OCI-LY1 (cell line): ENCODE measurements around the gene KRTAP3-1.

Experiments
- H2AFZ ChIP-seq: fragments of 200-600 bp; sonication (generic), shearing (Covaris generic); 2 replicates; pipeline ENCODE4 v1.6.0; 2014; ENCODE audit warnings: antibody characterized with exemption, mild to moderate bottlenecking, low read length
- H3F3A ChIP-seq: fragments of 200-600 bp; sonication (generic), shearing (Covaris generic); 2 replicates; pipeline ENCODE4 v1.6.0; 2014; ENCODE audit warnings: mild to moderate bottlenecking, antibody characterized with exemption, low read length, moderate library complexity; ENCODE audit not compliant: insufficient read depth
- H3K27ac ChIP-seq: fragments of 200-600 bp; sonication (generic); 2 replicates; pipeline ENCODE4 v1.5.1; 2014; ENCODE audit warnings: low read length, mixed run types, mild to moderate bottlenecking, low read depth; ENCODE audit not compliant: poor library complexity, severe bottlenecking
- H3K27me3 ChIP-seq: fragments of 200-600 bp; sonication (generic); 2 replicates; pipeline ENCODE4 v1.6.0; 2014; ENCODE audit warnings: antibody characterized with exemption, mild to moderate bottlenecking, low read length, moderate library complexity; ENCODE audit not compliant: insufficient read depth
- H3K36me3 ChIP-seq: fragments of 200-600 bp; sonication (generic); 2 replicates; pipeline ENCODE4 v1.6.1; 2014; ENCODE audit warnings: mild to moderate bottlenecking, antibody characterized with exemption, low read length, moderate library complexity, mixed read lengths; ENCODE audit not compliant: insufficient read depth
- H3K4me1 ChIP-seq: fragments of 200-600 bp; sonication (generic); 2 replicates; pipeline ENCODE4 v1.5.1; 2014; ENCODE audit warnings: mild to moderate bottlenecking, low read length, moderate library complexity; ENCODE audit not compliant: insufficient read depth, severe bottlenecking
- H3K4me2 ChIP-seq: fragments of 200-600 bp; sonication (generic), shearing (Covaris generic); 2 replicates; pipeline ENCODE4 v1.6.1; 2014; ENCODE audit warnings: low read length
- H3K4me3 ChIP-seq: fragments of 200-600 bp; sonication (generic); 2 replicates; pipeline ENCODE4 v1.5.1; 2014; ENCODE audit warnings: low read length, low read depth, mild to moderate bottlenecking, mixed read lengths; ENCODE audit not compliant: poor library complexity, severe bottlenecking
- H3K79me2 ChIP-seq: fragments of 200-600 bp; shearing (Covaris generic); 2 replicates; pipeline ENCODE4 v1.6.1; 2016; ENCODE audit warnings: mixed run types, low read length, mixed read lengths; ENCODE audit not compliant: insufficient read depth
- H3K9ac ChIP-seq: fragments of 200-600 bp; sonication (generic), shearing (Covaris generic); 2 replicates; pipeline ENCODE4 v1.6.1; 2014; ENCODE audit warnings: mild to moderate bottlenecking, low read length, mixed read lengths
- H3K9me2 ChIP-seq: fragments of 200-600 bp; sonication (generic), shearing (Covaris generic); 2 replicates; pipeline ENCODE4 v1.6.1; 2014; ENCODE audit warnings: low read depth, mild to moderate bottlenecking, low read length, mixed read lengths
- H3K9me3 ChIP-seq: fragments of 200-600 bp; shearing (Covaris generic); 2 replicates; pipeline ENCODE4 v1.6.1; 2014; ENCODE audit warnings: low read length, mixed read lengths
- H4K20me1 ChIP-seq: fragments of 200-600 bp; sonication (generic), shearing (Covaris generic); 2 replicates; pipeline ENCODE4 v1.6.0; 2016; ENCODE audit warnings: mild to moderate bottlenecking, low read length; ENCODE audit not compliant: insufficient read depth
- EZH2 ChIP-seq: fragments of 200-600 bp; sonication (generic), shearing (Covaris generic); IDR thresholded peaks from 2 replicates; pipeline ENCODE4 v1.8.0; 2017; ENCODE audit warnings: borderline replicate concordance, mixed run types, mild to moderate bottlenecking, antibody characterized with exemption, low read length, moderate library complexity, mixed read lengths
- TF ChIP-seq, protein P1 (sequence below): fragments of 200-600 bp; sonication (generic), shearing (Covaris generic); IDR thresholded peaks from 2 replicates; pipeline ENCODE4 v1.5.1; 2017; ENCODE audit warnings: mild to moderate bottlenecking, antibody characterized with exemption, low read length, moderate library complexity, mixed read lengths

KRTAP3-1 gene

GRCh38 chr17:40962059-40962561 is 46.8 kb downstream of the KRTAP3-1 start:
- Histone ChIP-seq H3K79me2 (no peaks in the 10 kb centered on the region), H4K20me1 (no peaks in the 10 kb centered on the region), H3K4me3 (no peak overlapping the region), H3K27ac (no peak overlapping the region), H3K4me1 (no peaks in the 10 kb centered on the region), H3K4me2 (no peak overlapping the region), H3K9me3 (no peaks in the 10 kb centered on the region), H3F3A (no peaks in the 10 kb centered on the region), H3K9me2 (no peaks in the 10 kb centered on the region), H3K36me3 (no peaks in the 10 kb centered on the region), H3K9ac (no peak overlapping the region), H2AFZ (no peak overlapping the region), H3K27me3 (no peaks in the 10 kb centered on the region)
- TF ChIP-seq EZH2 = no peak
- TF ChIP-seq, protein P1, sequence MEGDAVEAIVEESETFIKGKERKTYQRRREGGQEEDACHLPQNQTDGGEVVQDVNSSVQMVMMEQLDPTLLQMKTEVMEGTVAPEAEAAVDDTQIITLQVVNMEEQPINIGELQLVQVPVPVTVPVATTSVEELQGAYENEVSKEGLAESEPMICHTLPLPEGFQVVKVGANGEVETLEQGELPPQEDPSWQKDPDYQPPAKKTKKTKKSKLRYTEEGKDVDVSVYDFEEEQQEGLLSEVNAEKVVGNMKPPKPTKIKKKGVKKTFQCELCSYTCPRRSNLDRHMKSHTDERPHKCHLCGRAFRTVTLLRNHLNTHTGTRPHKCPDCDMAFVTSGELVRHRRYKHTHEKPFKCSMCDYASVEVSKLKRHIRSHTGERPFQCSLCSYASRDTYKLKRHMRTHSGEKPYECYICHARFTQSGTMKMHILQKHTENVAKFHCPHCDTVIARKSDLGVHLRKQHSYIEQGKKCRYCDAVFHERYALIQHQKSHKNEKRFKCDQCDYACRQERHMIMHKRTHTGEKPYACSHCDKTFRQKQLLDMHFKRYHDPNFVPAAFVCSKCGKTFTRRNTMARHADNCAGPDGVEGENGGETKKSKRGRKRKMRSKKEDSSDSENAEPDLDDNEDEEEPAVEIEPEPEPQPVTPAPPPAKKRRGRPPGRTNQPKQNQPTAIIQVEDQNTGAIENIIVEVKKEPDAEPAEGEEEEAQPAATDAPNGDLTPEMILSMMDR = no peak

DNA sequence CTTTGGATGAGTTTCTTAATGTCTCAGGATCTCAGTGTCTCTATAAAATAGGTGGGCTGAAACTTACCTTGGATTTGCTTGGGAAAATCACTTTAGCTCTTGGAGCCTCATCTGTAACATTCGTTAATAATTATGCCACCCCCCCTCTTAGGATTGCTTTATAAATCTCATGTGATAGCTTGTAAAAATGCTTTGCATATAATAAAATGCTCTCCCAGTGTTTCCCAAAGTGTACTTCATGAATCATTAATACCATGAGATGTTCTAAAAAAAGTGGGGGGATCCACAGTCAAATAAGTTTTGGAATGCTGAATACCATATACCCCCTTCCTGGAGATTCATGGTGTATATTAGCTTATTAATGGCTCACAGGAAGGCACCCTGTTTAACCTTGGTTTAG is 47.3 kb downstream of the KRTAP3-1 start:
- Histone ChIP-seq H3K4me3 (no peak overlapping the region), H3K36me3 (no peaks in the 10 kb centered on the region), H3K9me3 (no peaks in the 10 kb centered on the region), H3F3A (no peaks in the 10 kb centered on the region), H2AFZ (no peak overlapping the region), H3K4me2 (no peak overlapping the region), H3K9ac (no peak overlapping the region), H3K27me3 (no peaks in the 10 kb centered on the region), H4K20me1 (no peaks in the 10 kb centered on the region), H3K4me1 (no peaks in the 10 kb centered on the region), H3K9me2 (no peaks in the 10 kb centered on the region), H3K27ac (no peak overlapping the region), H3K79me2 (no peaks in the 10 kb centered on the region)
- TF ChIP-seq, protein P1 = no peak
- no peak for TF ChIP-seq EZH2

- Histone ChIP-seq H3K79me2 (no peaks in the 10 kb centered on the region), H3K9me2 (no peaks in the 10 kb centered on the region), H3K9ac (no peak overlapping the region), H3K4me2 (no peak overlapping the region), H3F3A (no peaks in the 10 kb centered on the region), H3K36me3 (no peaks in the 10 kb centered on the region), H3K4me3 (no peak overlapping the region), H2AFZ (no peak overlapping the region), H3K27ac (no peak overlapping the region), H3K9me3 (no peaks in the 10 kb centered on the region), H3K27me3 (no peaks in the 10 kb centered on the region), H4K20me1 (no peaks in the 10 kb centered on the region), H3K4me1 (no peaks in the 10 kb centered on the region)
- TF ChIP-seq, protein P1 = no peak
- TF ChIP-seq EZH2 = no peak
Measured at GRCh38 chr17:40960144-40960543, 48.8 kb downstream of the KRTAP3-1 start.
